ENCODE data around the gene COL23A1. TPM values are rescaled to one million over a fixed set of nuclear protein-coding genes. Genes with fewer than 3 reads are reported as not detected.

COL23A1 gene
- total RNA-seq, 1 experiment from 2014 or later: not detected

DNA sequence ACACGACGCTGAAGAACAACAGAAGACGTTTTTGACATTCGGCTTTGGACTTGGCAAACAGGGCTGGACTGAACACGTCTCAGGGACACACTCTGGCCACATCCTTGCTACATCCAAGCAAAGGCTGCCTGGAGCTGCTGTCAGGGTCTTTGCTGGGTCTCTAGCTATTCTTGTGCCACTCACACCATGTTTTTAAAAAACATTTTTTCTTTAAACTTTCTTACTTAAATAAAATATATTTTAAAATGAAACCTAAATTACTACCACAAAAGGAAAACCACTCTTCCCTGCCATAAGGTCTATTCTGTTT lies 229.3 kb downstream of the COL23A1 start:
- no peak for DNase-seq (ENCODE audit: low spot score)
- intact Hi-C loops (cut with micrococcal nuclease; ENCODE audit: unreplicated experiment): no loop called here
- no peak for TF ChIP-seq EZH2 (IDR thresholded peaks at IDR 0.05; ENCODE audit: borderline replicate concordance, low read depth, low read length, poor library complexity, severe bottlenecking)
- TF ChIP-seq, protein P1, sequence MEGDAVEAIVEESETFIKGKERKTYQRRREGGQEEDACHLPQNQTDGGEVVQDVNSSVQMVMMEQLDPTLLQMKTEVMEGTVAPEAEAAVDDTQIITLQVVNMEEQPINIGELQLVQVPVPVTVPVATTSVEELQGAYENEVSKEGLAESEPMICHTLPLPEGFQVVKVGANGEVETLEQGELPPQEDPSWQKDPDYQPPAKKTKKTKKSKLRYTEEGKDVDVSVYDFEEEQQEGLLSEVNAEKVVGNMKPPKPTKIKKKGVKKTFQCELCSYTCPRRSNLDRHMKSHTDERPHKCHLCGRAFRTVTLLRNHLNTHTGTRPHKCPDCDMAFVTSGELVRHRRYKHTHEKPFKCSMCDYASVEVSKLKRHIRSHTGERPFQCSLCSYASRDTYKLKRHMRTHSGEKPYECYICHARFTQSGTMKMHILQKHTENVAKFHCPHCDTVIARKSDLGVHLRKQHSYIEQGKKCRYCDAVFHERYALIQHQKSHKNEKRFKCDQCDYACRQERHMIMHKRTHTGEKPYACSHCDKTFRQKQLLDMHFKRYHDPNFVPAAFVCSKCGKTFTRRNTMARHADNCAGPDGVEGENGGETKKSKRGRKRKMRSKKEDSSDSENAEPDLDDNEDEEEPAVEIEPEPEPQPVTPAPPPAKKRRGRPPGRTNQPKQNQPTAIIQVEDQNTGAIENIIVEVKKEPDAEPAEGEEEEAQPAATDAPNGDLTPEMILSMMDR (conservative IDR thresholded peaks at IDR 0.05; ENCODE audit: low read depth, low read length): no peak
- no TSS peak for BruUV-seq (replicated peaks)
- Histone ChIP-seq H3K27me3 (replicated peaks; ENCODE audit: insufficient read depth, low read depth, low read length, poor library complexity) (no peaks in the 10 kb centered on the region), H3K4me3 (ENCODE audit: low read depth, low read length, poor library complexity, severe bottlenecking) (no peak overlapping the region), H3K9me3 (ENCODE audit: low read depth, low read length, poor library complexity, severe bottlenecking) (no peaks in the 10 kb centered on the region), H3K27ac (ENCODE audit: low read depth, low read length, poor library complexity, severe bottlenecking) (no peak overlapping the region), H3K4me1 (ENCODE audit: insufficient read depth, low read length, poor library complexity, severe bottlenecking) (no peaks in the 10 kb centered on the region), H3K36me3 (ENCODE audit: insufficient read depth, low read length, poor library complexity, severe bottlenecking) (no peaks in the 10 kb centered on the region)
- POLR2A ChIA-PET (ENCODE audit: low non-redundant PET): no interaction called here
- CTCF ChIA-PET: no interaction called here

DNA sequence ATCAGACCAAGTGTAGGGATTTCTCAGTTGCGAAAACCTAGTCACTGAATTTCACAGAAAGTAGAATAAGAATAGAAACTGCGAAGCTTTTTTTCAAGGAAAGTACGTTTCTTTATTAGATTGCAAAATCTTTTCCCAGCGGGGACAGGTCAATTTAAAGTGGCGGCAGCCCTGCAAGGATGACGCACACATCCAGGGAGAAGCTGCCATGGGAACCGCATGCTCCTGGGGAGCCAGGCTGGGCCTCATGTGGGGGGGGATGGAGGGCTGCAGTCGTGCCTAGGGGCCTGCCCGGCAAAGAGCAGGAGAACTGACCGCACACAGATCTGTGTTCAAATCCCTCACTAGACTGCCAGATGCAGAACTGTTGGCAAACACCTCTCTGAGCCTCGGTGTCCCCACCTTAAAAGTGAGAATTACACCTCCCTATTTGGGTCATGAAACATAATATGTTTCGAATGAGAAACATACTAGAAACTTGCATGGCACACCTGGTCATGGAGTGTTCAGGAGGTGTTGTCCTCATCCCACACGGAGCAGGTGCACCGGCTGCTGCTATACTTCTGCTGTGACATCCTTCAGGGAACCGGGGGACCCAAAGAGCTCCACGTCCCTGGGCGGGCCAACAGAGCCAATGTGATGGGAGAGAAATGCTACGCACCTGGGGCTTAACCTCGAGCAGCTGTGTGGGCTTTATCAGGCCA lies 229.8 kb downstream of the COL23A1 start:
- CTCF ChIA-PET: no interaction called here

DNA sequence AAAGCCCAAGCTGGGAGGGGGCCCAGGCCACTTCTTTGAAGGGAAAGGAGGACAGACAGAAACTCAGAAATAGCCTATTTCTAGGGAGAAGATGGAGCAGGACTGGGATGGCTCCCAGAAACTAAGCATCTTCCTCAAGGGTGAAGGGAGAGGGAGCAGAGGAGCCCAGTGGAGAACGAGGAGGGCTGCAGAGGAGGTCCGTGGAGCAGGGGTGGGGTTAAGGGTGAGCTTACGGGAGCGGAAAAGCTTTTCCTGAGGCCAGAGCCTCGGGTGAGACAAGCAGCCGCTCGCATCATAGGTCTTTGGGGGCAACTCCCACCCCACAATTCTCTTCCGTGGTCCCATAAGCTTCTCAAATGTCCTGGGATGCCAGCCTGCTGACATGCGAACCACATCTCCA lies 230.5 kb downstream of the COL23A1 start:
- Histone ChIP-seq H3K9me3 (ENCODE audit: low read depth, low read length, poor library complexity, severe bottlenecking) (no peaks in the 10 kb centered on the region), H3K4me1 (ENCODE audit: insufficient read depth, low read length, poor library complexity, severe bottlenecking) (no peaks in the 10 kb centered on the region), H3K27me3 (replicated peaks; ENCODE audit: insufficient read depth, low read depth, low read length, poor library complexity) (no peaks in the 10 kb centered on the region), H3K36me3 (ENCODE audit: insufficient read depth, low read length, poor library complexity, severe bottlenecking) (no peaks in the 10 kb centered on the region), H3K27ac (ENCODE audit: low read depth, low read length, poor library complexity, severe bottlenecking) (no peak overlapping the region), H3K4me3 (ENCODE audit: low read depth, low read length, poor library complexity, severe bottlenecking) (no peak overlapping the region)
- ChIA-PET CTCF (no interaction called here), POLR2A (ENCODE audit: low non-redundant PET) (no interaction called here)
- TF ChIP-seq, protein P1 (conservative IDR thresholded peaks at IDR 0.05; ENCODE audit: low read depth, low read length): no peak
- TF ChIP-seq EZH2 (IDR thresholded peaks at IDR 0.05; ENCODE audit: borderline replicate concordance, low read depth, low read length, poor library complexity, severe bottlenecking): no peak
- no TSS peak for BruUV-seq (replicated peaks)
- intact Hi-C loops (cut with micrococcal nuclease; ENCODE audit: unreplicated experiment): no loop called here
- DNase-seq (ENCODE audit: low spot score): no peak

More for the DNA sequence above, 229.8 kb downstream of the COL23A1 start:
- no peaks in the 10 kb centered on the region for H3K9me3 ChIP-seq (ENCODE audit: low read depth, low read length, poor library complexity, severe bottlenecking)
- no peaks in the 10 kb centered on the region for H3K4me1 ChIP-seq (ENCODE audit: insufficient read depth, low read length, poor library complexity, severe bottlenecking)
- H3K27ac ChIP-seq (ENCODE audit: low read depth, low read length, poor library complexity, severe bottlenecking): no peak overlapping the region
- DNase-seq (ENCODE audit: low spot score): no peak
- intact Hi-C loops (cut with micrococcal nuclease; ENCODE audit: unreplicated experiment): no loop called here
- H3K27me3 ChIP-seq (replicated peaks; ENCODE audit: insufficient read depth, low read depth, low read length, poor library complexity): no peaks in the 10 kb centered on the region
- H3K4me3 ChIP-seq (ENCODE audit: low read depth, low read length, poor library complexity, severe bottlenecking): no peak overlapping the region
- no TSS peak for BruUV-seq (replicated peaks)
- H3K36me3 ChIP-seq (ENCODE audit: insufficient read depth, low read length, poor library complexity, severe bottlenecking): no peaks in the 10 kb centered on the region
- no peak for TF ChIP-seq EZH2 (IDR thresholded peaks at IDR 0.05; ENCODE audit: borderline replicate concordance, low read depth, low read length, poor library complexity, severe bottlenecking)
- TF ChIP-seq, protein P1 (conservative IDR thresholded peaks at IDR 0.05; ENCODE audit: low read depth, low read length): no peak
- POLR2A ChIA-PET (ENCODE audit: low non-redundant PET): no interaction called here
